Uterus (tissue), 4 donors: ENCODE measurements around the gene FIBIN. TPM values are rescaled to one million over a fixed set of nuclear protein-coding genes. Genes with fewer than 3 reads are reported as not detected.
"Not testable (repeated sequence)": the region's sequence is repeated elsewhere in the genome, so short reads cannot be mapped to it uniquely, and the experiment has no call there.

Experiments used
- DNase-seq, 2 donors: peaks; one replicate each; pipeline ENCODE4 v3.0.0-alpha.2; 2019 to 2020
- H3K27ac ChIP-seq, 2 donors: fragments of 200-600 bp; sonication (generic); 1 replicate in 1 of 2; 2 replicates in 1 of 2; pipeline ENCODE4 v1.5.1; 2016 to 2018
- H3K27me3 ChIP-seq, 2 donors: fragments of 200-600 bp; sonication (generic); one replicate each; pipeline ENCODE4 v1.5.1; 2018 to 2019; ENCODE audit warnings: control low read depth in 1 of 2
- H3K36me3 ChIP-seq, 2 donors: fragments of 200-600 bp; sonication (generic); one replicate each; pipeline ENCODE4 v1.5.1; 2019; ENCODE audit warnings: control low read depth in 1 of 2
- H3K4me1 ChIP-seq, 2 donors: fragments of 200-600 bp; sonication (generic); one replicate each; pipeline ENCODE4 v1.5.1; 2018 to 2019; ENCODE audit warnings: control low read depth in 1 of 2
- H3K4me3 ChIP-seq, 2 donors: fragments of 200-600 bp; sonication (generic); 1 replicate in 1 of 2; 2 replicates in 1 of 2; pipeline ENCODE4 v1.5.1; 2018 to 2019; ENCODE audit warnings: mild to moderate bottlenecking in 1 of 2
- H3K9me3 ChIP-seq, 2 donors: fragments of 200-600 bp; sonication (generic); one replicate each; pipeline ENCODE4 v1.5.1; 2019; ENCODE audit warnings: control low read depth in 1 of 2
- POLR2A ChIP-seq, 2 donors: fragments of 450-650 bp; IDR thresholded peaks; one replicate each; pipeline ENCODE4 v1.6.1; 2016; ENCODE audit warnings: antibody characterized with exemption in 2 of 2, mild to moderate bottlenecking in 1 of 2, moderate library complexity in 1 of 2
- intact Hi-C: fragments of 100-400 bp; cut with DNase I; formaldehyde crosslinking; loops from one replicate; pipeline ENCODE4 v1.15.1; 2023; ENCODE audit warnings: low total_unique reads
- total RNA-seq, 4 donors: library from RNA; depleted of rRNA in 3 of 4; stranded (reverse); fragments of >200 nt in 3 of 4; gene quantifications; one replicate each; pipeline versions ENCODE4 v1.1.0 to v1.2.4, GENCODE V29; 2014 to 2023
- TF ChIP-seq, protein P1 (sequence below), 4 experiments: fragments of 200-600 bp in 2 of 4; fragments of 450-650 bp in 2 of 4; sonication (generic) in 2 of 4; IDR thresholded peaks; one replicate each; pipeline ENCODE4 v1.5.1; 2016 to 2019; ENCODE audit warnings: antibody characterized with exemption in 4 of 4, mild to moderate bottlenecking in 2 of 4, moderate library complexity in 1 of 4
- donor health status: DM: yes; HTN: yes; CAD: no.

The FIBIN gene
- total RNA-seq, 4 donors from 2014 or later, result 6.8 to 40.3 (median 14.6) TPM

DNA sequence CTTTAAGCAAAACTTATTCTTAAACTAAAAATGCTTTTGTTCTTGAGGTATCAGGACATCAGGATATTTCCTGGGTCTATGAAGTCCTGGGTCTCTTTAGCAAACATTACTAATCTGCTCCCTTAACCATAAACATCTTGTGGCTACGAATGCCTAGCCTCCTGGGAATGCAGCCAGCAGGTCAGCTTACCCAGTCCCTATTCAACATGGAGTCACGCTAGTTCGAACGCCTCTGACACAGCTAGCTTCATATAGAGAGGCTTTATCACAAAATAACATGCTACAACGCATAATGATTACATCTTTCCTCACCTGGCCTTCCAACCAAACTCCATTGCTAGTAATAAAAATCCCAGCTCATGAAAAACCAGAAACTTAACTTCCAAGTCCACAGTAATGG, 17.5 kb upstream of the FIBIN start:
- Histone ChIP-seq H3K36me3 (no peaks in the 10 kb centered on the region), H3K27ac (no peak overlapping the region), H3K4me1 (no peaks in the 10 kb centered on the region), H3K4me3 (no peak overlapping the region), H3K27me3 (no peaks in the 10 kb centered on the region), H3K9me3 (peaks cover 0 to 4% of the 10 kb centered on the region in 2 donors)
- no peak for TF ChIP-seq POLR2A (IDR thresholded peaks at IDR 0.05)
- intact Hi-C loops, result no loop called here
- no peak for DNase-seq

- H3K4me1 ChIP-seq, H3K27me3 ChIP-seq, H3K27ac ChIP-seq, intact Hi-C loops, H3K9me3 ChIP-seq, H3K4me3 ChIP-seq, DNase-seq, H3K36me3 ChIP-seq: not testable (repeated sequence)
These were observed 16.7 kb upstream of the FIBIN start for GRCh38 chr11:26977209-26977608.

GRCh38 chr11:26983645-26984044, 10.3 kb upstream of the FIBIN start:
- Histone ChIP-seq H3K9me3 (peaks cover 0 to 4% of the 10 kb centered on the region in 2 donors), H3K4me1 (peaks cover 0 to 15% of the 10 kb centered on the region in 2 donors), H3K36me3 (no peaks in the 10 kb centered on the region), H3K4me3 (no peak overlapping the region), H3K27ac (no peak overlapping the region), H3K27me3 (no peaks in the 10 kb centered on the region)
- no peak for DNase-seq
- TF ChIP-seq, protein P1, sequence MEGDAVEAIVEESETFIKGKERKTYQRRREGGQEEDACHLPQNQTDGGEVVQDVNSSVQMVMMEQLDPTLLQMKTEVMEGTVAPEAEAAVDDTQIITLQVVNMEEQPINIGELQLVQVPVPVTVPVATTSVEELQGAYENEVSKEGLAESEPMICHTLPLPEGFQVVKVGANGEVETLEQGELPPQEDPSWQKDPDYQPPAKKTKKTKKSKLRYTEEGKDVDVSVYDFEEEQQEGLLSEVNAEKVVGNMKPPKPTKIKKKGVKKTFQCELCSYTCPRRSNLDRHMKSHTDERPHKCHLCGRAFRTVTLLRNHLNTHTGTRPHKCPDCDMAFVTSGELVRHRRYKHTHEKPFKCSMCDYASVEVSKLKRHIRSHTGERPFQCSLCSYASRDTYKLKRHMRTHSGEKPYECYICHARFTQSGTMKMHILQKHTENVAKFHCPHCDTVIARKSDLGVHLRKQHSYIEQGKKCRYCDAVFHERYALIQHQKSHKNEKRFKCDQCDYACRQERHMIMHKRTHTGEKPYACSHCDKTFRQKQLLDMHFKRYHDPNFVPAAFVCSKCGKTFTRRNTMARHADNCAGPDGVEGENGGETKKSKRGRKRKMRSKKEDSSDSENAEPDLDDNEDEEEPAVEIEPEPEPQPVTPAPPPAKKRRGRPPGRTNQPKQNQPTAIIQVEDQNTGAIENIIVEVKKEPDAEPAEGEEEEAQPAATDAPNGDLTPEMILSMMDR (IDR thresholded peaks at IDR 0.05), result no peak
- no peak for TF ChIP-seq POLR2A (IDR thresholded peaks at IDR 0.05)
- intact Hi-C loops, result no loop called here

GRCh38 chr11:26985470-26985869, 8.4 kb upstream of the FIBIN start:
- H3K27ac ChIP-seq, result peak overlapping the region; percentile 33 to 42

DNA sequence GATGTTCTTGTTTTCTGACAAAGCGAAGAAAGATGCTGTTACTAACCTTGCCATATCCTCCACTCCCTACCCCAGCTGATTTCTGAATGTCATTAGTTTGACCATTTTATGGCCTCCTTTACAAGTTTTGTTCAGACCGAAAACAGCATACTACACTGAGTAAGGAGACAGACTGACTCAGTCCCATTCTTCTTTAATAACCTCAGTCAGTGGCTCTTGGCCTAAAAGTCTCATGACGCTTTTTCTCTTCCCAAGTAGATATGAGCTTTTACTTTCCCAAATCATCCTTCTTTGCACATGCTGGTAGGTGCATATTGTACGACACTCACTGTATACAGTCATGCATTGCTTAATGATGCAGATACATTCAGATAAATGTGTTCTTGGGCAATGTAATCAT, 8.0 kb upstream of the FIBIN start:
- Histone ChIP-seq H3K27ac (peak overlapping the region; percentile 33 to 66), H3K4me1 (peaks cover 0 to 15% of the 10 kb centered on the region in 2 donors)
- intact Hi-C loops, result no loop called here

More at GRCh38 chr11:26985470-26985869, 8.4 kb upstream of the FIBIN start:
- intact Hi-C loops, result no loop called here
- Histone ChIP-seq H3K27me3 (no peaks in the 10 kb centered on the region), H3K9me3 (no peaks in the 10 kb centered on the region), H3K4me1 (peaks cover 0 to 15% of the 10 kb centered on the region in 2 donors), H3K4me3 (no peak overlapping the region), H3K36me3 (no peaks in the 10 kb centered on the region)
- no peak for DNase-seq
- no peak for TF ChIP-seq POLR2A (IDR thresholded peaks at IDR 0.05)
- TF ChIP-seq, protein P1 (IDR thresholded peaks at IDR 0.05), result no peak

DNA sequence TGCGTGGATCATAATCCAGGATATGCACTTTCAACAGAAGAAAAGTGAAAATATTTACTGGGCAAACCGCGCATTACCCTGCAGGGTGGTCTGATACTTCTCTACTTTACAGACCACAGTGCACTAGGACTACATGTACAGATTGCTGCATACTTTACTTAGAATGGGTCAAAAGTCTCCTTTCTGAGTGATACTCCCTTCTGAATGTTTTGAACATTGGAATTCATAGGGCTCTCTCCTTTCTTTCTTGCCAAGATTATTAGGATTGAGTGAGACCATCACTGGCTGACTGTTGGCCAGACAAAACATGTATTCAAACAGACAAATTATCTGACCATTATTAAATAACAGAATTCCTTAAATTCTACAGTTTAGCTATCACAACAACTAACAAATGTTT, 6.6 kb upstream of the FIBIN start:
- peaks cover 0 to 15% of the 10 kb centered on the region in 2 donors for H3K4me1 ChIP-seq
- no peak for DNase-seq
- no peaks in the 10 kb centered on the region for H3K9me3 ChIP-seq
- no peaks in the 10 kb centered on the region for H3K27me3 ChIP-seq
- intact Hi-C loops, result no loop called here
- TF ChIP-seq POLR2A (IDR thresholded peaks at IDR 0.05), result no peak
- TF ChIP-seq, protein P1 (IDR thresholded peaks at IDR 0.05), result no peak
- no peak overlapping the region for H3K4me3 ChIP-seq
- peak overlapping the region; percentile 33 to 66 for H3K27ac ChIP-seq
- H3K36me3 ChIP-seq, result no peaks in the 10 kb centered on the region

More for the DNA sequence above, 8.0 kb upstream of the FIBIN start:
- H3K4me3 ChIP-seq, result no peak overlapping the region
- peak in 1 of 2 donors; percentile 65 for DNase-seq
- TF ChIP-seq, protein P1 (IDR thresholded peaks at IDR 0.05), result no peak
- no peak for TF ChIP-seq POLR2A (IDR thresholded peaks at IDR 0.05)
- no peaks in the 10 kb centered on the region for H3K27me3 ChIP-seq
- no peaks in the 10 kb centered on the region for H3K36me3 ChIP-seq
- no peaks in the 10 kb centered on the region for H3K9me3 ChIP-seq
